GM18511 (cell line): Measurements from ENCODE around the gene NEK11.

Experiments
- ATAC-seq: cut with Tn5 transposase; IDR thresholded peaks from one replicate; pipeline ENCODE4 v1.9.1; 2021; ENCODE audit warnings: mild to moderate bottlenecking, moderate library complexity; ENCODE audit not compliant: unreplicated experiment

The NEK11 gene

DNA sequence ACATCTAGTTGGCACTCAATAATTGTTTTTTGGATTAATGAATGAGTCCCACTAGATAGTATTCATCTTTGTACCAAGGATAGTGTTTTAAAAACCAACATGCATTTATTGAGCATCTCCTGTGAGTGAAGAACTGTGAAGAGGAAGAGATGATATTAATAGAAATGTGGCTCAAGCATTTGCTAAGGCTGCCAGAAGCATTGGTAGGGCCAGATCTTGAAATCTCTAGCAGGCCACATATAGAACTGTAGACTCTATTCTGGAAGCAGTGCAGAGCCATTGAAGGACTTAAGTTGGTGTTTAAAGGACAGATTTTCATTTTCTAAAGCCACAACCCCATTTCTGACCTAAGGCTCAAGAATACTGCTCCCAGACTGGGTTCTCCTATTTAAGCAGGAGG is 99.0 kb downstream of the NEK11 start:
- no peak for ATAC-seq

DNA sequence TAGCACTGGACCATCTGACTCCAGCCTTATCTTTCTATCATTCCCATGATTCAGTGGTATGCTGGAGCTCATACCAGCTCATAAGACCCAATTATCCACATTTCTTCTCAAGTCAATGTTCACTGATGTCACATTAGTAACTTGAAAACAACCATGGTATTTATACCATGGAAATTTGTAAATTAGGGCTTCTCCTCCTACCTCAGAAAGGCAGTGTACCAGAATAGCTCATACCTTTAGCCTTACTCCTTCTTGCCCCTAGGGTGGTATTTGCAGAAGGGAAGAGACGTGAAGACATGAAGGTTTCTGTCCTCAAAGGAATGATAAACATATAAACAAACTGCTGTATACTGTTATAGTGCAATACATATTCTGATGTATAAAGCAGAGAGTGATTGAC is 114.2 kb downstream of the NEK11 start:
- no peak for ATAC-seq

DNA sequence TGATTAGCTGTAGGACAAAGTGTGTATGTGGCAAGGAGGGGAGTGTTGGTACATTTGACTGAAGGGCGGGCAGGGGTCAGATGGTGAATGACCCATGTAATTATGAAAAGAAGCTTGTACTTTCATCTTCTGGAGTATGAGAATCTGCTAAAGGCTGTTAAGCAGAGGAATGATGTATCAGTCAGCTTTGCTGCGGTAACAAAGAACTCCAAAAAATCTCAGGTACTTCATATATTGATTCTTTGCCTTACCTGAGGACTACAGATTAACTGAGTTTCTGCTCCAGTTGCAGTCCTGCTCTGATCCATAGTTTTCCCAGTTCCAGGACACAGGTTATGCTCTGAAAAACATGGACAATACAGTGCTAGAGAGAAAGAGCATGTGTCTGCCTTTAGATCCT is 115.1 kb downstream of the NEK11 start:
- ATAC-seq, result no peak

DNA sequence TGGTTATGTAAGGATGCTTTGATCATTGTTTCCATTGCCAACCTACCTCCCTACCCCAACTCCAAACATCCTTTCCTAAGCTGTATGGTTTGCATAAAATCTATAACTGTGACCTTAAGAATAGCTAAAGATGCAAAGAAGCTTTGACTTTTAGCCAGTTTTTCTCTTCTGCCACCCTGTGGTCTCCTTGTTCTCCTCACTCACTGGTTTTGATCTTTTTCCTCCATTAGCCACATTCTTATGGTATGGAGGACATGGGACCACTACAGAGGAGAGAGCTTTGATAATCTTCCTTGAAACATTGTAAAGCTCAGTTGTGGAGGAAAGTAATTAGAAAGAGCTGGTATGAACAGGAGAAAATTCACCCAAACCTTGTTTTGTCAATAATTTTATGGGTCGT is 115.9 kb downstream of the NEK11 start:
- no peak for ATAC-seq

- ATAC-seq, result no peak
Measured at GRCh38 chr3:131143802-131144201, 117.1 kb downstream of the NEK11 start.

DNA sequence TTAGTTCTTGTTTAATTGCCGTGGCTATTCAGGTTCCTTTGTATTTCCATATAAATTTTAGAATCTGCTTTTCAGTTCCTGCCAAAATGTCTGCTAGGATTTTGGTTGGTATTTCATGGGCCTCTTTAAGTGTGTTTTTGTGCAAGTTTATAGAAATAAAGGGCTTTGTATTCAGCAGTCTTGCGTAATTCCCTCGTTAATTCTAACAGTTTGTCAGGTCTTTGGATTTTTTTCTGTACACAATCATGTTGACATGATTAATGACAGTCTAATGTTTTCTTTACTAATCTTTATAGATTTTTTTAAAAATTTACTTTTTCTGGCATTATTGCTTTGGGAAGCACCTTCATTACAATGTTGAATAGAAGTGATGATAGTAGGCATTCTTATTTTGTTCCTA is 120.9 kb downstream of the NEK11 start:
- no peak for ATAC-seq

GRCh38 chr3:131158434-131158833 is 131.8 kb downstream of the NEK11 start:
- ATAC-seq, result no peak

- no peak for ATAC-seq
Measured at GRCh38 chr3:131162516-131162915, 135.8 kb downstream of the NEK11 start.

GRCh38 chr3:131167867-131168266 is 141.2 kb downstream of the NEK11 start:
- no peak for ATAC-seq

DNA sequence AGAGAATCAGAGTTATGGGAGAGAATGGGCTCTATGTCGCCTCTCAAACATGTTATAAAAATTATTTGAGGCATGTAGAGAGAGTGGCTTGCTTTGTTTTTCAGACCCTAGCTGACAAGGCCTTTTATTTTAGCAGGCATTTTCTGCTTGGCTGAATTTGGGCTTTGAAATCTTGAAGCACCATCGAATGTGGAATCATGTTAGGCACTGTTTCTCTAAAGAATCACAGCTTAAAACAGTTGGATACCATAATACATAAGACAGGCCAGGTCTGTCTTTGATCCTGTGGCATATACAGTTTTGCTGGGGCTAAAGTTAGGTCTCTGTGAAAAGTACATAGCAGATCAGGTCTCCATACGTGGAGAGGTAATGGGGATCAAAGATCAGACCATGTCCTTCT is 142.7 kb downstream of the NEK11 start:
- no peak for ATAC-seq

DNA sequence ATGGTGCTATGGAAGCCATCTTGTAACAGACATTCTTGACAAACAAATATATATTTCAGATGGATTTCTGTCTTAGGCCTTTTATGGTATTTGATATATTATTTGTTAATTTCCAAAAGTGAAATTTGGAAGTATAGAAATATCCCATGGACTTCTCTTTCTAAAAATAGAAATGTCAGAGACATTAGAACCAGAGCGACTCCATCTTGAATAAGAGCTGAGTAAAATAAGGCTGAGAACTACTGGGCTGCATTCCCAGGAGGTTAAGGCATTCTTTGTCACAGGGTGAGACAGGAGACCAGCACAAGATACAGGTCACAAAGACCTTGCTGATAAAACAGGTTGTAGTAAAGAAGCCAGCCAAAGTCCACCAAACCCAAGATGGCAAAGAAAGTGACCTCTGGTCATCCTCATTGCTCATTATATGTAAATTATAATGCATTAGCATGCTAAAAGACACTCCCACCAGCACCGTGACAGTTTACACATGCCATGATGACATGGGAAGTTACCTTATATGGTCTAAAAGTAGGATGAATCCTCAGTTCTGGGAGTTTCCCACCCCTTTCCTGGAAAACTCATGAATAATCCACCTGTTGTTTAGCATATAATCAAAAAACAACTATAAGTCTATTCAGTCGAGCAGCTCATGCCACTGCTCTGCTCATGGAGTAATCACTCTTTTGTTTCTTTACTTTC is 146.0 kb downstream of the NEK11 start:
- no peak for ATAC-seq

- ATAC-seq, result peak; percentile 94
Measured at GRCh38 chr3:131174752-131175151, 148.1 kb downstream of the NEK11 start.

- ATAC-seq, result no peak
Measured at GRCh38 chr3:131178710-131179375, 152.2 kb downstream of the NEK11 start.

DNA sequence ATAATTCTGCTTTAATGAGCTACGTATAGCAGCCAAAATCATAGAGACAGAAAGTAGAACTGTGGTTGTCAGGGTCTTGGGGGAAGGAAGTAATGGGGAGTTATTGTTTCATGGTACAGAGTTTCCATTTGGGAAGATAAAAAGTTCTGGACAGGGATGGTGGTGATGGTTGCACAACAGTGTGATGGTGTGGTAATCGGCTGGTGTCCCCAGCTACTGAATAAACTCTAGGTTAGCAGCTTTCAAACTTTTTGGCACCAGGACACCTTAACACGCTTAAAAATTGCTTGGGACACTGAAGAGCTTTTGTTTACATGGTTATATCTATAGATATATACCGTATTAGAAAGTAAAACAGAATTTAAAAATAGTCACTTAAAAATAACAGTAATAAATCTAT is 166.0 kb downstream of the NEK11 start:
- ATAC-seq, result no peak

- ATAC-seq, result no peak
Measured at GRCh38 chr3:131193641-131194238, 167.1 kb downstream of the NEK11 start.

DNA sequence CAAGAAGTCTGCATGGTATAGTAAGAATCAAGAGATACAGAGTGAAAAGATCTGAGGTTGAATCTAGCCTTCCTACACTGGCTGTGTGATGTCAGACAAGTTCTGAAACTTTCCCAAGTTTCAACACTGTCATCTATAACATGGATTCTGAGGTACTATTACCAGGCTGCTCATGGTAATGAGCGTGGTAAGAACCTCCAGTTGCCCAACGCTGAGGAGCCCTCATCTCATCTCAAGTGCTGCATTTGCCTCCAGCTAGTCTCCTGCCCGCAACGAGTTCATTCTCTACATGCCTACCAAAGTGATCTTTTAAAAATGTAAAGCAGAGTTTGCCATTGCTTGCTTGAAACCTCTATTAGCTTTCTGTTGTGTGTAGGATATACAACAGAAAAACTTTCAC is 168.1 kb downstream of the NEK11 start:
- no peak for ATAC-seq

GRCh38 chr3:131200636-131201199 is 174.0 kb downstream of the NEK11 start:
- no peak for ATAC-seq

DNA sequence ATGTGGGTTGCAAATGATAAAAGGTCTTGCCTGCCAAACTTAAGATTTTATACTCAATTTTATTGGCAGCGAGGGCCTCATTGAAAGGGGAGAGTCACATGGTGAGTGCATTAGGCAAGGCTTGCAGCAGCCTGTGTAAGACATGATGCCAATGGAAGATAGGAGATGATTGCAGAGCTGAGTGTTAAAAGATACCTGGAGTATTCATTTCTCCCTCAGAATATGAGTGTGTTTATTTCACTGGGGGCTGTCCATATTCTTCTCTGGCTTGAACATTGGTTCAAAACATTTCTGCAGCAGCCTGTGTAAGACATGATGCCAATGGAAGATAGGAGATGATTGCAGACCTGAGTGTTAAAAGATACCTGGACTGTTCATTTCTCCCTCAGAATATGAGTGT is 189.7 kb downstream of the NEK11 start:
- no peak for ATAC-seq

DNA sequence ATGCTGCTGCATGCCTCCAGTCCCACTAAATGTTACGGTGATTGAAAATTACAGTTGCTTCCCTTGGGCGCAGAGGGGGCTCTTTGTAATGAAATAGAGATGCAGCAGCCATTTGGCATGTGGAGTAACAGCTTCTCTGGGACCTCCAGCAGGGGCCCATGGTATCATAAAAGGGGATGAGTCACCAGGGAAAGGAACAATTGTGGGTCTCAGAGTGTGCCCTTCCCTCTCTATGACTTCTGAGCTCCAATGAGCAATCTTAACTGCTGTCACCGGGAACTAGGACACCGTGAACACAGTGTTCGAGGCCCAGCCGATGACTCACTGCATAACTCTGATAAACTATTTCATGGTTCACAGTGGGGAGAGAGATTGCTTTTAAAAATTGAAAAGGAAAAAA is 190.1 kb downstream of the NEK11 start:
- no peak for ATAC-seq

DNA sequence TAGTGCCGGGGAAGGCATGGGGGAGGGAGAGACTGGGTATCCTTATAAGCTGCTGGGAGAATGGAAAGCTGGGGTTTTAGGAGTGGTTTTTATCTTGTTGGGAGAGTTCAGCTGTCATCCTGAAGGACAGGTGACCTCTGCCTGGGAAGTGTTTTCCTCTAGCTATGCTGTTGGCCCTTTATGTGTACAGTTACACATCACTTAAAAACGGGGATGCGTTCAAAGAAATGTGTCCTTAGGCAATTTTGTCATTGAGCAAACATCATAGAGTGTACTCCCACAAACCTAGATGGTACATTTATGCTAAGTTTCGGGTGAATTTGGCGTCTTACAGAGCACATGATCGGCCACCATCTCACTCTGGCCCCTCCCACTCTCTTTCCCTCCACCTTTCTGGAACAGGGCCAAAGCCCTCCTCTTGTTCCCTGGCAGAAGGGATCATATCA is 190.6 kb downstream of the NEK11 start:
- no peak for ATAC-seq

GRCh38 chr3:131218196-131218595 is 191.5 kb downstream of the NEK11 start:
- no peak for ATAC-seq

DNA sequence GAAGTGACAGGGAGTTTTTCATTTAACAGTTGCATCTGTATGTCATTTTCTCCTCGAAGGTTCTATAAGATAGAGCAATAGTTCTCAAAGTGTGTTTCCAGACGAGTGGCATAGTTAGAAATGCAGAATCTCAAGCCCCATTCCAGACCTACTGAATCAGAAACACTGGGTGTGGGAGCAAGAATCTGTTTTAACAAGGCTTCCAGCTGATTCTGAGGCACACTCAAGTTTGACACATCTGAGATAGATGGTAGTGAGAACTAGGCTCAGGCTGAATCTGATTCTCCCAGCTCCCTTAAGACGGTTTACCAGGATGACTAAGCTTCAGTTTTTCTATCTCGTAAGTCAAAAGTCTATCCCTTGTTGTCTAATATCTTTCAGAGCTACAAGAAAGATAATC is 195.1 kb downstream of the NEK11 start:
- ATAC-seq, result no peak
